ENCODE measurements around the gene BANP.
"Not testable (repeated sequence)": the region's sequence is repeated elsewhere in the genome, so short reads cannot be mapped to it uniquely, and the experiment has no call there.

Gene BANP

DNA sequence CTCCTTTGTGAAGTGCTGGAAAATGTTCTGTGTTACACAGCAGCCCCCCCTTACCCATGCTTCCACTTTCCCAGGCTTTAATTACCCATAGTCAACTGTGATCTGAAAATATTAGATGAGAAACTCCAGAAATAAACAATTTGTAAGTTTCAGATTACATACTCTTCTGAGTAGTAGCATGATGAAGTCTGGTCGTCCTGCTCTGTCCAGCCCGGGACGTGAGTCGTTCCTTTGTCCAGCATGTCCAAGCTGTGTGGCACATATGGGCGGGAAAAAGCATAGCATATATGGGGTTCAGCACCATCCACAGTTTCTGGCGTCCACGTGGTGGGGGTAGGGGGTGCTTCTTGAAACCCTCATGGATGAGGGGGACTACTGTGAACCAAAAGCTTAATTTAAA lies 83.5 kb downstream of the BANP start:
- TF ChIP-seq, protein P1, sequence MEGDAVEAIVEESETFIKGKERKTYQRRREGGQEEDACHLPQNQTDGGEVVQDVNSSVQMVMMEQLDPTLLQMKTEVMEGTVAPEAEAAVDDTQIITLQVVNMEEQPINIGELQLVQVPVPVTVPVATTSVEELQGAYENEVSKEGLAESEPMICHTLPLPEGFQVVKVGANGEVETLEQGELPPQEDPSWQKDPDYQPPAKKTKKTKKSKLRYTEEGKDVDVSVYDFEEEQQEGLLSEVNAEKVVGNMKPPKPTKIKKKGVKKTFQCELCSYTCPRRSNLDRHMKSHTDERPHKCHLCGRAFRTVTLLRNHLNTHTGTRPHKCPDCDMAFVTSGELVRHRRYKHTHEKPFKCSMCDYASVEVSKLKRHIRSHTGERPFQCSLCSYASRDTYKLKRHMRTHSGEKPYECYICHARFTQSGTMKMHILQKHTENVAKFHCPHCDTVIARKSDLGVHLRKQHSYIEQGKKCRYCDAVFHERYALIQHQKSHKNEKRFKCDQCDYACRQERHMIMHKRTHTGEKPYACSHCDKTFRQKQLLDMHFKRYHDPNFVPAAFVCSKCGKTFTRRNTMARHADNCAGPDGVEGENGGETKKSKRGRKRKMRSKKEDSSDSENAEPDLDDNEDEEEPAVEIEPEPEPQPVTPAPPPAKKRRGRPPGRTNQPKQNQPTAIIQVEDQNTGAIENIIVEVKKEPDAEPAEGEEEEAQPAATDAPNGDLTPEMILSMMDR (IDR thresholded peaks at IDR 0.05; ENCODE audit: insufficient read depth, low read depth, low read length, missing control alignments): no peak
- DNase-seq (ENCODE audit: low read depth): no peak
- no peak overlapping the region for H3K4me3 ChIP-seq (ENCODE audit: low read length)

DNA sequence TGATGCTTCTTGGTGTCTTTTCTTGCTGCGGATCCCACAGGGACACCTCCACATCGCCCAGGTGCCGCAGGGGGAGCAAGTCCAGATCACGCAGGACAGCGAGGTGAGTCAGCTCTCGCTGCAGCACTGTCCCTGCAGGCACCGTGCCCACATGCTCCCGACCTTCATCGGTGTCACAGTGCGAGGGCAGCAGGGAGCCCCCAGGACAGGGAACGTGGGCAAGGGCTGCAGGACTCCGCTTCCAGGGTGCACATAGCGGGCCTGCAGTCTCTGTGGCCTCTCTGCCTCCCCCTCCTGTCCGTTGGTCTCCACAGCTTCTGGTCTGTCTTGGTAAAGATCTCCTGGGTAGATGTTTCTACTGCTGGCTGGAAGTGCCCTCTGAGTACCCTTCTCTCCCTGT lies 84.1 kb downstream of the BANP start:
- TF ChIP-seq, protein P1 (IDR thresholded peaks at IDR 0.05; ENCODE audit: insufficient read depth, low read depth, low read length, missing control alignments): no peak
- no peak for DNase-seq (ENCODE audit: low read depth)
- H3K4me3 ChIP-seq (ENCODE audit: low read length): no peak overlapping the region

DNA sequence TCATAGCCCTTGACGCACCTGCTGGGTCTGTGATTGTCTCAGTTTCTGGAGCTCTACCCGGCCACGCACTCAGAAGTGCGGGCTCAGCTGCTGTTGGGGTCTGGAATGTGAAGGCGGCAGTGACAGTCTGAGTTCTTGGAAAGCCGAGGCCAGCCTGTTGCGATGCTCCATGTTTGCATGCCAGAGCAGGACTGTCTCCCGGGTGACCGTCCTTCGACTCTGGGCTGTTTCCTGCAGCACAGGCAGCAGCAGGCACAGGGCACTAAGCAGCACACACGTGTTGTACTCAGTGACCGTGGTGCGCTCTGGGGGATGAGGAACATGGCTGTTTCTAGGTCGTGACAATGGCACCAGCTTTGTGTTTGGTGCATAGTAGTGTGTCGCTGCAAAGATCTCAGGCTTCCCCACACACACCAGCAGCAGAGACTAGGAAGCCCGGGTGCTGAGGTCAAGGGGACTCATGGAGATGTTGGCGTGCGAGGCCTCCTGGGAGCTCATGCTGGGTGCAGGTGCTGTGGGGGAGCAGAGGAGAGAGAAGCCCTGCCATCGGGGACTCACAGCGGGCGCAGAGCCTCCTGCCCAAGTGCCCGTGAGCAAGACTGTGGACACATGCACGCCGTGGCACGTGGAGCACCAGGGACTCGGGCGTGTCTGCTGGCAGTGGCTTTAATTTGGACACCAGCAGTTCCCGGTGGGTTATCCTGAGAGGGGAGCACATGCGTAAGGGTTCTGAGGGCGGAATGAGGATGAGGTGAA lies 84.8 kb downstream of the BANP start:
- H3K4me3 ChIP-seq (ENCODE audit: low read length); DNase-seq (ENCODE audit: low read depth): not testable (repeated sequence)

DNA sequence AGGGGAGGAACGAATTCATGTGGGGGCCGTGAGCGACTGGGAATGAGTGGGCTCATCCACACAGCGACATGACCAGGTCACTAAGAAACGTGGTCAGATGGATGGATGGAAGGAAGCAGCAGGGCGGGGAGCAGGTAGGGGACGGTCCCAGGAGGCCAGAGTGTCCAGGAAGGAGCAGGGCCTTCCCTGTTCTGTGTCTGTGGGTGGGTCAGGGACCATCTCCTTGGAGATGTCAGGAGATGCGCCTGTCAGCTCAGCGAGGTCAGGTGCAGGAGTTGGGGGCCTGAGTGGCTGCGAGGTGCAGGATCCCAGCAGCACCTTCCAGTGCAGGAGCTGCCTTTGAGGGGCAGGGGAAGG lies 85.4 kb downstream of the BANP start:
- H3K4me3 ChIP-seq (ENCODE audit: low read length); DNase-seq (ENCODE audit: low read depth): not testable (repeated sequence)

GRCh38 chr16:88037359-88037758 lies 86.1 kb downstream of the BANP start:
- DNase-seq (ENCODE audit: low read depth); H3K4me3 ChIP-seq (ENCODE audit: low read length): not testable (repeated sequence)

GRCh38 chr16:88037876-88038525 lies 86.8 kb downstream of the BANP start:
- not testable (repeated sequence) for H3K4me3 ChIP-seq (ENCODE audit: low read length); DNase-seq (ENCODE audit: low read depth)

DNA sequence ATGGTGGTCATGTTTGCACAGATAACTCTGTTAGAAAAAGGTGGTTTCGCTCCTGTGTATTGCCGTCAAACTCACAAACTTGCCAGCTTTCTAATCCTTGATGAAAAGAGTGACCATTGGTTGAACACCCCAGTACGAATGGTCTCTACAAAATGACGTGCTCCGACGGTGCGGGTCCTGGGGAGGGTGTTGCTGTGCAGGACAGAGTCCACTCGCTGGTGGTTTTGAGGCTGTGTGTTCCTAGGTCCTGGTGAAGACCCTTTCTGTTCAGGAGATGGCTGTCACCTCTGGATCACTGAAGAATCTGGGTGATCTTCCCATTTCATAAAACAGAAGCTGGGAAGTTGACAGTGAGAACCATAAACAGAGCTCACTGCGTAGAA lies 87.3 kb downstream of the BANP start:
- not testable (repeated sequence) for DNase-seq (ENCODE audit: low read depth)

GRCh38 chr16:88039591-88039990 lies 88.4 kb downstream of the BANP start:
- TF ChIP-seq, protein P1 (IDR thresholded peaks at IDR 0.05; ENCODE audit: insufficient read depth, low read depth, low read length, missing control alignments): no peak
- H3K4me3 ChIP-seq (ENCODE audit: low read length): no peak overlapping the region
- no peak for DNase-seq (ENCODE audit: low read depth)

More for the DNA sequence above, 87.3 kb downstream of the BANP start:
- H3K4me3 ChIP-seq (ENCODE audit: low read length): not testable (repeated sequence)

- not testable (repeated sequence) for DNase-seq (ENCODE audit: low read depth); H3K4me3 ChIP-seq (ENCODE audit: low read length)
These were observed 89.1 kb downstream of the BANP start for GRCh38 chr16:88040196-88040876.

DNA sequence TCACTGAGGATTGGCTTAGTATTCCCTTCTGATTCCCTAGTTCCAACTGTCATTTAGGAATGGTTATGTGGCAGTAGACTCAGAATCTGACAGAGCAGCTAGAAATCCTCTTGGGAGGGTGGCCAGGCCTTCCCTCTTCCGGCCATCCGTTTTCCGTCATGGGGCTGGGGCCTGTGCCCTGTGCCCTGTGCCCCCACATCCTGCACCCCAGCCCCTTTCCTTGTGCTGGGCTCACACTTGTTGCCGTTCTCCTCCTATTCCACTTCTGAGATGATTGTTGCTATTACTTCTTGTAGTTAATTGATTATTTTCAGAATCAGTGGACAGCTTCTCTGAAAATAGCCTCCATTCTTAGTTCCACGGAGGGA lies 89.6 kb downstream of the BANP start:
- DNase-seq (ENCODE audit: low read depth); H3K4me3 ChIP-seq (ENCODE audit: low read length): not testable (repeated sequence)

- not testable (repeated sequence) for H3K4me3 ChIP-seq (ENCODE audit: low read length); DNase-seq (ENCODE audit: low read depth)
These were observed 90.3 kb downstream of the BANP start for GRCh38 chr16:88041506-88041905.

GRCh38 chr16:88041986-88042562 lies 90.8 kb downstream of the BANP start:
- H3K4me3 ChIP-seq (ENCODE audit: low read length); DNase-seq (ENCODE audit: low read depth): not testable (repeated sequence)

DNA sequence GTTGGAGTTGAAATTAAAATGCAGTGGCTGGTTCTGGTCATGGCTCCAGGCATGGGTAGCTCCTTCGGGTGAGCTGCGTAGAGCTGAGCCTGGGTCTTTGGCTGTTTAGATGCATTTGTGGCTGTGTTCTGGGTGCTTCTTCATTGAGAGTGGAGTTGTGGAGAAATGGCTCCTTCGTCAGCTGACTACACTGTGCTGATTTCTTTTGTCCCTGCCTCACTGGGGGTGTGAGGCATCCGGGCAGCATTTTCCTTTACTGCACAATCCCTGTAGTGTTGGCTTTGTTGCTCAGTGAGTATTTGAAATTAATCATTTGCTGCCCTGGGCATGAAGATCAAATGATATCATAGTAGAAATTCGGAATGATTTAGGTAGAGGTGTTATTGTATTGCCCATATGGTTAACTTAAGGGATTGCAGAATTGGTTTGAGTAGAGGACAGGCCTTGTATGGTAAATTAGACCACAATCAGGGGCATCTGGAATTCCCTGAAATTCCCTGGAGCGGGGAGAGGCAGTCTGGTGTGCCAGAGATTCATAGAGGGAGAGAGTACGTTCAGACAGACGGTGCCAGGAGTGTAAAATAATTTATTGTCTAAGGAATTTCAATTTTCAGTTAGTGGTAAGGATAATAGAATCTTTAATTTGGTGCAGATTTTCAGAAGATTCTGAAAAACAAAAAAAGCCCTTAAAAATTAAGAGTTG lies 92.1 kb downstream of the BANP start:
- not testable (repeated sequence) for H3K4me3 ChIP-seq (ENCODE audit: low read length); DNase-seq (ENCODE audit: low read depth)

GRCh38 chr16:88044121-88044581 lies 92.9 kb downstream of the BANP start:
- H3K4me3 ChIP-seq (ENCODE audit: low read length); DNase-seq (ENCODE audit: low read depth): not testable (repeated sequence)

DNA sequence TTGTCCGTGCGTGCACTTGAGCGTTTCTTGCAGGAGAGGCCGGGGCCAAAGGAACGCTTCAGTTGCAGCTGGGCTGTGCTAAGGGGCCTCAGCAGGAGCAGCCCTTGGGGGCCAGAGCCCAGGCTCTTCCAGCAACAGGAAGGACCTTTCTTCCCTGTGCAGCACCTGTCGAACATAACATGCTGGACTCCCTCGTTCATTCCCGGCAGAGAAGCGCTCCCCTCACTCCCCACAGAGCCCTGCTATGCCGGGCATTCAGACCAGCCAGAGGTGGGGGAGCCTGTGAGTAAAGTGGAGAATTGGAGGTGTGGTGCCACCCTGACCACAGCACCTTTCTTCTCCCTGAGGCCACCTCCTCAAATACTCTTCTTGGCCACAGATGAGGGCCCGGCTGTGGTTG lies 94.1 kb downstream of the BANP start:
- H3K4me3 ChIP-seq (ENCODE audit: low read length); DNase-seq (ENCODE audit: low read depth): not testable (repeated sequence)
